ENCODE results near the gene VPS13C.

VPS13C gene

GRCh38 chr15:61974118-61974517 is 86.1 kb downstream of the VPS13C start:
- DNase-seq (ENCODE audit: insufficient read length, low spot score) (no peak), FAIRE-seq (no peak)

DNA sequence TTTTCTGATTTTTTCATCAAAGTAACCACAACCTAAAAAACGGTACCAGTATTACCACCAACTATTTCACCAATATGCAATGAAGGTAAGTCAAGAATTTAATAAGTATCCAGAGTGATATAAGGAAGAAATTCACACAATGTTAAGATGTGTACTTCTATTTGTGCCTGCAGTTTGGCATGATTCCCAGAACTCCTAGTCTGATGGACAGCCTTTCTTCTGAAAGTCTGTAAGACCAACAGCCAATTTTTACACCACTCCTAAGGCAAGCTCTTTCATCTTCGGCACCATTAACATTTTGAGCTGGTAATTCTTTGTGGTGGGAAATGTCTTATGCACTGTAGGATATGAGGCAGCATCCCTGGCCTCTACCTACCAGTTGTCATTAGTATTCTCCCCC is 108.3 kb downstream of the VPS13C start:
- DNase-seq (ENCODE audit: insufficient read length, low spot score): no peak
- no peak for FAIRE-seq

DNA sequence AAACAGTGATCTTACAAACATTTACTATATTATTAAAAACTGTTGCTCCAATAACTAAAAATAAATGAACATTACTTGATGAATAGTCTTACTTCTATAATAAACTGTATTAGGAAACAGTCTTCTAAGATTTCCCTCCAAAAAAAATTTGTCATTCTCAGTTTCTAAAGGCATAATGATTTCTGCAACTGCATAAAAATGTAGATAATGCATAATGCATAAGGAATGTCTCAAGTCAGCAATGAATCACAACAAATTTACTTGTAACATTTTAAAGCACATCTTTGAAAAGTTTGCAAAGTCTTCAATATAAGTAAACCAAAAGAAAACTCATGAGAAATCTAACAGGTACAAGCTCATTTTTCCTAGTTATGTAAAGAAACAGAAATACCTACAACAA is 113.5 kb downstream of the VPS13C start:
- DNase-seq (ENCODE audit: insufficient read length, low spot score) (no peak), FAIRE-seq (no peak)

DNA sequence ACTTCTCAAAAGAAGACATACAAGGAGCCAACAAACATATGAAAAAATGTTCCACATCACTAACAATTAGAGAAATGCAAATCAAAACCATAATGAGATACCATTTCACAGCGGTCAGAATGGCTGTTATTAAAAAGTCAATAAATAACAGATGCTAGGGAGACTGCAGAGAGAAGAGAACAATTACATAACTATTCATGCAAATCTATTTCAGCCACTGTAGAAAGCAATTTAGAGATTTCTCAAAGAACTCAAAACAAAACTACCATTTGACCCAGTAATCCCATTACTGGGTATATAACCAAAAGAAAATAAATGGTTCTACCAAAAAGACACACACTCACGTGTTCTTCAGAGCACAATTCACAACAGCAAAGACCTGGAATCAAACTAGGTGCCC is 116.3 kb downstream of the VPS13C start:
- FAIRE-seq (no peak), DNase-seq (ENCODE audit: insufficient read length, low spot score) (no peak)

DNA sequence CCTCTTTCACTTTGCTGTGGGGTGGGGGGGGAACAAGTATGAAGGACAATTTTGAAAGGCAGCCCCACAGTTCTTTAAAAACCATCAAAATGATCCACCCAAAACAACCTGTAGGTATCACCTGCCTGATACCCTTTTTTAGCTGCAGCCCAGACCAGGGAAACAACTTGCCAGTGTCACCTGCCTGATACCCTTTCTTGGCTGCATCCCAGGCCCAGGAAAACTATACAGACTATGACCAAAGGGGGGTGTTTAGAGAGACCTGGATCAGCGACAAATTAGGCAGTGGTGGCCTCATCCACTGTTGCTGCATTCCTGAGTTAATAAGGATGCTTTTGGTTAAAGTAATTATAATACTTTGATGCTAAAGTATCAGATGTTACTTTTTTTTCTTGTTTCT is 122.0 kb downstream of the VPS13C start:
- DNase-seq (ENCODE audit: insufficient read length, low spot score) (no peak), FAIRE-seq (no peak)

DNA sequence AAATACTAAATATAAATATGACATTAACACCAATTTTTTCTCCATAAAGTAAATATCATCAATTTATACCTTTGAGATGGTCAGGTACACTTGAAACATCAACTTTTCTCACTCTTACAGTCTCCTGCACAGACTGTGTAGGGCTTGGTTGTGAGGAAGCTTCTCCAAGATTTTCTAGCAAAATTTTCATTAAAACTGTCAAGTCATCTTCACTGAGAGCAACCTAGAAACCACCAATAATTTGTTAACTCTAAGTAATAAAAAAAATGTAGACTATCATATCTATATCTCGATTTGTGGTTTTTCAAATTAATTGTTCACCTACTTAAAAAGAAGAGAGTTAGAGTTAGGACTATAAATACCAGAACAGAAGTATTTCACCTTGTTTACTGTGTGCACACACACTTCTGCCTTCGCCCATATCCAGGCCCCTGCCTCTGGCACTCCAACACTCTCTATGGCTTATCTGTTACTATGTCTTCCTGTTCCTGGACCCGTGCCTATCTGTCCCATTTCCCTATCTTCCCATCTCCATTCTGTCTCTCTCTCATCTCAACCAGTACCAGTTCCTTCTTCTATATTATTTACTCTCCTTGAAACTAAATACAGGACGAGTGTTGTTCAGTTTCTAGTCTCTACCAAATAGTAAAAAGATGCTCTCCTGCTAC is 123.6 kb downstream of the VPS13C start:
- FAIRE-seq (no peak), DNase-seq (ENCODE audit: insufficient read length, low spot score) (no peak)

DNA sequence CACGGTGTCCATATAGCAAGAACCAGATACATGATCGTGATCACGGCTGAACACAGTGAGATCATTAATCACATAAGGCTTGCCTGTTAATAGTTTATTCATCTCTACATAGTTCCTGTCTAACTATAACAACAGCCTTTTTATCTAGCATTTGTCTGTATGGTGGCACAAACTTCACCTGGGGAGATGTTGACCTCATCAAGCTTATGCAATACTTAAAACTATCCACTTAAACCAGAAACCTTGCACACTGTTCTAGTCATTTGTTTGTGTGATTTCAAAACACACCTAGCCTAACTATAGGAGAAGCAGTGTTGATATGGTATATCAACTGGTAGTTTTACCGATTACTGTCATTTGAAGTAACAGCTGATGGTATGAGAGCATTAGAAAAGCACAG is 124.8 kb downstream of the VPS13C start:
- FAIRE-seq (no peak), DNase-seq (ENCODE audit: insufficient read length, low spot score) (no peak)

DNA sequence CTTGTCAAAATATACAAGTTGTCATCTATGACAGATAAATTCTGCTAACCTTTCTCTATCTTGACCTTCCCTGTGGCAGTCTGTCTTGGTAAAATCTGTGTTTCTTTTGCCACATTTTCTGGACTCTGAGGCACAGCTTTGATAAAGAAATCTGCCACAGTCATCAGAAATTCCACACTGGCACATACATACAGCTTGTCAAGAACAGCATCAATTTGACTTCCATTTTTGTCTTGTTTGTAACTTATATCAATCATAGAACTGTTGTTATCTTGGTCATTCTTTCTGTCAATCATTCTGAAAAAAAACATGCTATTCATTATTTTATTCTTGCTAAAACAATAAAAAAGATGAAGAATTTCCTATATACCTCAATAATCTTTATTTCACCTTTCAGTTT is 130.8 kb downstream of the VPS13C start:
- no peak for FAIRE-seq
- no peak for DNase-seq (ENCODE audit: insufficient read length, low spot score)

- DNase-seq (ENCODE audit: insufficient read length, low spot score): no peak
Measured at GRCh38 chr15:61923173-61923572, 137.1 kb downstream of the VPS13C start.

DNA sequence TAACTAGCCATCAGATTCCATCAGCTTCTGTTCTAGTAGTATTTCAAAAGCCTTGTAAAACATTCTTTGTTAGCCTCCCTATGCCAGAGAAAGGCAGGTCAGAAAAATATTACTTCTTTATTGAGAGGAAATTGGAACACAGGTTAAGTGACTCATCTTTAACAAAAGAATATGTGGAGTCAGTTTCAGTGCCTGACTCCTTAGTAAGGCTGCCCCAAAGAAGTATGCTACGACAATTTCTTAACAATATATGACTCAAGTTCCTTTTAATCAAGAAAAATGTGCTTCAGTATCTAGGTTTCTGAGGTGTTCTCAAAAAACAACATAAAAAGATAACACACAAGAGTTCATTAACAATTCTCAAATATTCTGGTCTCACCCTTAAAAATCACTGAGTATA is 139.2 kb downstream of the VPS13C start:
- FAIRE-seq: no peak
- no peak for DNase-seq (ENCODE audit: insufficient read length, low spot score)

More at GRCh38 chr15:61923173-61923572, 137.1 kb downstream of the VPS13C start:
- no peak for FAIRE-seq

DNA sequence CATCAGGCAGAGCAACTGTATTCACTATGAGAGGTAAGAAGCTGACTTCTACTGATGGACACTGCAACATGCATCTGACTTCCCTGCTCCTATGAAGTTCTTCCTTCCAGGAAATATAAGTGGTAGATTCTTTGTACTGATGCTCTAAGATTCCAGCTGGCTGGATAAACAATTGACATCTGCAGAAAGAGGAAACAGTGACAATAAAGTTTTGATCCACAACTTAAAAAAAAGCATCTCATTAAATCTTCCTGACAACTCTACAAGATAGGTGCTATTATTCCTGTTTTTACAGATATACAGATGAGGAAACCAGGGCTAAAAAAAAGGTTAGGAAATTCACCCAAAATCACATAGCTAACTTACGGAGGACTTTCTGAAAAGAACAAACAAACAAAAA is 142.8 kb downstream of the VPS13C start:
- DNase-seq (ENCODE audit: insufficient read length, low spot score) (no peak), FAIRE-seq (no peak)

- no peak for DNase-seq (ENCODE audit: insufficient read length, low spot score)
- no peak for FAIRE-seq
Measured at GRCh38 chr15:61916104-61916503, 144.1 kb downstream of the VPS13C start.

DNA sequence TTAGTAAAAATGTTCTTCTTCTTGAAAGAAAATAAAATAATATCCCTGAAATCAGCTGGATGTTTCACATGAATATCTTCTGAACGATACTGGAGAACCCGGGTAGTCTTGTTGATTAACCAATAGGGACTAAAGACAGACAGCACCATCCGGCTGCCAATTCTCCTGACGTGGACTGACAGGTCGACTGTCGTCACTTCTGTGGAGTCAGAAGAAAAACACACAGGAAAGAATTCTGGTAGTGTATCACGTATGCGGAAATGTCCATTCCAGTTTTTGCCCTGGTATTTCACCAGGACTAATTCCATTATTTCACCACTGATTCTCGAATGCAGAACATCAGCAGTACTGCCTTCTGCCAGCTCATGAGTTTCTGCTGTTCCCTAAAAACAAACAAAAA is 144.6 kb downstream of the VPS13C start:
- no peak for FAIRE-seq
- no peak for DNase-seq (ENCODE audit: insufficient read length, low spot score)

GRCh38 chr15:61910839-61911369 is 149.3 kb downstream of the VPS13C start:
- FAIRE-seq (no peak), DNase-seq (ENCODE audit: insufficient read length, low spot score) (no peak)

DNA sequence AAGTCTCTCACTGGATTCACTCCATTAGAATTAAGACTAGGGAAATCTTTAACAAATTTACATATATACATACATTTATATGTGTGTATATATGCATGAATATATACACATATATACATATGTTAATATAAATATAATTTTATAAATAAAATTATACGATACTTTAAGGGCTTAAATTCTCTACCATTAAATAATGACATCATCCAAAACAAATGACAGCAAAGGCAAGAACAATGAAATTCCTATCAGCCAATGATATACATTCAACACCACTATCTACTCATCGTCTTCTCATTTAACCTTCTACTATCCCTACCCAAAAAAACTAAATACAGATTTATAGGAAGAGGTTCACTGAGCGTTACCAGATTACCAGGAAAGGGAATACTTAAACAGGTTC is 152.0 kb downstream of the VPS13C start:
- DNase-seq (ENCODE audit: insufficient read length, low spot score) (no peak), FAIRE-seq (no peak)

DNA sequence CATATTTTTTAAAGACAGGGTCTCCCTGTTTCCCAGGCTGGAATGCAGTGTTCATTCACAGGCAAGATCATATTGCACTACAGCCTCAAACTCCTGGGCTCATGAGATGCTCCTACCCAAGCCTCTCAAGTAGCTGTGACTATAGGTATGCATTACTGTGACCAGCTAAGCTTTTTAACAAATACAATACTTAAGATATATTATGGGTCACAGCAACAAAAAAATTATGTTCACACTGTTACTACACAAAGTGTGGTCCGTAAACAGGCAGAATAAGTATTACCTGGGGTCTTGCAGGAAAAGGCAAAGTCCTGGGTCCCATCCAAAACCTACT is 152.5 kb downstream of the VPS13C start:
- no peak for FAIRE-seq
- DNase-seq (ENCODE audit: insufficient read length, low spot score): no peak

- DNase-seq (ENCODE audit: insufficient read length, low spot score) (no peak), FAIRE-seq (no peak)
Measured at GRCh38 chr15:61906961-61907752, 153.1 kb downstream of the VPS13C start.

DNA sequence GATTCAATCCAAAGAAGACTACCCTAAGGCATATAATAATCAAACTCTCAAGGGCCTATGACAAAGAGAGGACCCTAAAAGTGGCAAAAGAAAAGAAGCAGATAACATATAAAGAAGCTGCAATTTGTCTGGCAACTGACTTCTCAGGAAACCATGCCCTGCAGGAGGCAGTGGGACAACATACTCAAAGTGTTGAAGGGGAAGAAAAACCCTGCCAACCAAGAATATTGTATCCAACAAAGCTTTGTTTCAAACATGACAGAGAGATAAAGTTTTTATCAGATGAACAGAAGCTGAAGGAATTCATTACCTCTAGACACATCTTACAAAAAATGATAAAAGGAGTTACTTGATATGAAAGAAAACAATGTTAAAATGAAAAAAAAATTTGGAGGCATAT is 167.1 kb downstream of the VPS13C start:
- FAIRE-seq (no peak), DNase-seq (ENCODE audit: insufficient read length, low spot score) (no peak)

GRCh38 chr15:61892140-61892539 is 168.1 kb downstream of the VPS13C start:
- DNase-seq (ENCODE audit: insufficient read length, low spot score): no peak
- no peak for FAIRE-seq

GRCh38 chr15:61890106-61890505 is 170.1 kb downstream of the VPS13C start:
- FAIRE-seq: no peak
- DNase-seq (ENCODE audit: insufficient read length, low spot score): no peak

GRCh38 chr15:61889706-61890105 is 170.5 kb downstream of the VPS13C start:
- no peak for FAIRE-seq
- no peak for DNase-seq (ENCODE audit: insufficient read length, low spot score)

DNA sequence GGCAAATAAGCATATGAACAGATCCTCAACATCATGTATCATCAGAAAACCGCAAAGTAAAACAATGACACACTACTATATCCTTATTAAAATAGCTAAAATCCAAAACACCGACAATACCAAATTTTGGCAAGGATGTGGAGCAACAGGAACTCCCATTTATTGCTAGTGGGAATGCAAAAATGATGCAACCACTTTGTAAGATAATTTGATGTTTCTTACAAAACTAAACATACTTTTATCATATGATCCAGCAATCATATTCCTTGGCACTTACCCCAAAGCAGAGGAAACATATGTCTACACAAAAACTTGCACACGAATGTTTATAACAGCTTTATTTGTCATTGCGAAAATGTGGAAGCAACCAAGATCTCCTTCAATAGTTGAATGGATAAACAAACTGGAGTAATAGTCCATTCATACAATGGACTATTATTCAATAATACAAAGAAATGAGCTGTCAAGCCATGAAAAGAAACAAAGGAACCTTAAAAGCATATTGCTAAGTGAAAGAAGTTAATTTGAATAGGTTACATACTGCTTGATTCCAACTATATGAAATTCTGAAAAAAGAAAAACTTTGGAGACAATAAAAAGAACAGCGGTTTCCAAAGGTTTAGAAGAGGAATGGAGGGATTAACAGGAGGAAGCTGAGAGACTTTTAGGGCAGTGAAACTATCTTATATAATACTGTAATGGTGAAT is 172.0 kb downstream of the VPS13C start:
- FAIRE-seq: no peak

More for the DNA sequence above, 172.0 kb downstream of the VPS13C start:
- no peak for DNase-seq (ENCODE audit: insufficient read length, low spot score)

Data from HTR-8/SVneo (cell line).